ENCODE measurements around the gene DMRTA2. TPM values are rescaled to one million over a fixed set of nuclear protein-coding genes. Genes with fewer than 3 reads are reported as not detected.
"Not testable (repeated sequence)": the region's sequence is repeated elsewhere in the genome, so short reads cannot be mapped to it uniquely, and the experiment has no call there.

Gene DMRTA2
- total RNA-seq, 1 donor from 2014 or later, result not detected

GRCh38 chr1:50393522-50394120, 29.6 kb downstream of the DMRTA2 start:
- no peak for DNase-seq (ENCODE audit: low spot score)

GRCh38 chr1:50381551-50381950, 41.7 kb downstream of the DMRTA2 start:
- DNase-seq (ENCODE audit: low spot score), result not testable (repeated sequence)

GRCh38 chr1:50378770-50379169, 44.5 kb downstream of the DMRTA2 start:
- DNase-seq (ENCODE audit: low spot score), result no peak

GRCh38 chr1:50373532-50373931, 49.7 kb downstream of the DMRTA2 start:
- no peak for DNase-seq (ENCODE audit: low spot score)

- DNase-seq (ENCODE audit: low spot score), result no peak
Observed at GRCh38 chr1:50371749-50372148, 51.5 kb downstream of the DMRTA2 start.

GRCh38 chr1:50369830-50370229, 53.4 kb downstream of the DMRTA2 start:
- no peak for DNase-seq (ENCODE audit: low spot score)

GRCh38 chr1:50369008-50369634, 54.1 kb downstream of the DMRTA2 start:
- no peak for DNase-seq (ENCODE audit: low spot score)

GRCh38 chr1:50368179-50369007, 54.9 kb downstream of the DMRTA2 start:
- DNase-seq (ENCODE audit: low spot score), result peak; percentile 52
